Measurements from ENCODE around the gene TNS1. TPM values are rescaled to one million over a fixed set of nuclear protein-coding genes. Genes with fewer than 3 reads are reported as not detected.

Gene TNS1
- total RNA-seq, 6 experiments from 2014 or later, result 113 to 139 (median 126) TPM

DNA sequence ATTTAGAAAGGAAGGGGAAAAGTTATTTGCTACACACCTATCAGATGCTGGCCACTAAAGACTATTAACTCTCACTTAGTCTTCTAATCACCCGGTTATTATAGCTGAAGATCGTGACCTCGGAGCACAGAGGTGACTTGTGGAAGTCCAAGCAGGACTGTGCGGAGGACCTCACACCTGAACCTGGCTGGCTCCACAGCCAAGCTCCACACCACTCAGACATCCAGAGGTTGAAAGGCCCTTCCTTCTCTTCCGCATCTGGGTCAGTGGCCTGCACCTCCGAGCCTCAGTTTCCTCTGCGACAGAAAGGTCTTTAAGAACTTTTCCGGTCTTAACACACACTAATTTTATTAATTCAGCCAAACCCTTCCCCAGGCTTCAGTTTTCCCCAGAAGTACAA lies 57.9 kb downstream of the TNS1 start:
- DNase-seq, result no peak
- H3K4me3 Mint-ChIP-seq, result no peak overlapping the region
- peak overlapping the region; percentile 24 for H3K27ac Mint-ChIP-seq
- H3K4me1 Mint-ChIP-seq (ENCODE audit: low read depth), result peaks cover 71% of the 10 kb centered on the region
- no peaks in the 10 kb centered on the region for H3K9me3 Mint-ChIP-seq
- H3K27me3 Mint-ChIP-seq (ENCODE audit: insufficient read depth), result no peaks in the 10 kb centered on the region; the same call in none of the 2 replicates
- H3K36me3 Mint-ChIP-seq (ENCODE audit: low read depth), result peaks cover 6% of the 10 kb centered on the region
- TF ChIP-seq CTCF (IDR thresholded peaks at IDR 0.05), result no peak

- peak overlapping the region; percentile 91 for H3K4me3 Mint-ChIP-seq
- no peaks in the 10 kb centered on the region for H3K9me3 Mint-ChIP-seq
- H3K36me3 Mint-ChIP-seq (ENCODE audit: low read depth), result peaks cover 6% of the 10 kb centered on the region
- H3K27me3 Mint-ChIP-seq (ENCODE audit: insufficient read depth), result no peaks in the 10 kb centered on the region; the same call in none of the 2 replicates
- H3K4me1 Mint-ChIP-seq (ENCODE audit: low read depth), result peaks cover 65% of the 10 kb centered on the region
- no peak for TF ChIP-seq CTCF (IDR thresholded peaks at IDR 0.05)
- DNase-seq, result no peak
- peak overlapping the region; percentile 19; the same call in 1 of the 2 replicates for H3K27ac Mint-ChIP-seq
Observed at GRCh38 chr2:217944366-217944765, 58.4 kb downstream of the TNS1 start.

GRCh38 chr2:217943446-217944321 lies 59.1 kb downstream of the TNS1 start:
- Mint-ChIP-seq H3K4me3 (peak overlapping the region; percentile 91), H3K9me3 (no peaks in the 10 kb centered on the region), H3K4me1 (ENCODE audit: low read depth) (peaks cover 65% of the 10 kb centered on the region), H3K27ac (peak overlapping the region; percentile 56), H3K36me3 (ENCODE audit: low read depth) (peaks cover 10% of the 10 kb centered on the region), H3K27me3 (ENCODE audit: insufficient read depth) (no peaks in the 10 kb centered on the region; the same call in none of the 2 replicates)
- DNase-seq, result peak; percentile 49
- TF ChIP-seq CTCF (IDR thresholded peaks at IDR 0.05), result peak; percentile 55

GRCh38 chr2:217942731-217943335 lies 60.0 kb downstream of the TNS1 start:
- TF ChIP-seq CTCF (IDR thresholded peaks at IDR 0.05), result no peak
- peaks cover 10% of the 10 kb centered on the region for H3K36me3 Mint-ChIP-seq (ENCODE audit: low read depth)
- peaks cover 70% of the 10 kb centered on the region for H3K4me1 Mint-ChIP-seq (ENCODE audit: low read depth)
- peak overlapping the region; percentile 56; the same call in 1 of the 2 replicates for H3K27ac Mint-ChIP-seq
- H3K9me3 Mint-ChIP-seq, result no peaks in the 10 kb centered on the region
- peak overlapping the region; percentile 91 for H3K4me3 Mint-ChIP-seq
- peaks cover under 1% of the 10 kb centered on the region for H3K27me3 Mint-ChIP-seq (ENCODE audit: insufficient read depth)
- DNase-seq, result no peak

DNA sequence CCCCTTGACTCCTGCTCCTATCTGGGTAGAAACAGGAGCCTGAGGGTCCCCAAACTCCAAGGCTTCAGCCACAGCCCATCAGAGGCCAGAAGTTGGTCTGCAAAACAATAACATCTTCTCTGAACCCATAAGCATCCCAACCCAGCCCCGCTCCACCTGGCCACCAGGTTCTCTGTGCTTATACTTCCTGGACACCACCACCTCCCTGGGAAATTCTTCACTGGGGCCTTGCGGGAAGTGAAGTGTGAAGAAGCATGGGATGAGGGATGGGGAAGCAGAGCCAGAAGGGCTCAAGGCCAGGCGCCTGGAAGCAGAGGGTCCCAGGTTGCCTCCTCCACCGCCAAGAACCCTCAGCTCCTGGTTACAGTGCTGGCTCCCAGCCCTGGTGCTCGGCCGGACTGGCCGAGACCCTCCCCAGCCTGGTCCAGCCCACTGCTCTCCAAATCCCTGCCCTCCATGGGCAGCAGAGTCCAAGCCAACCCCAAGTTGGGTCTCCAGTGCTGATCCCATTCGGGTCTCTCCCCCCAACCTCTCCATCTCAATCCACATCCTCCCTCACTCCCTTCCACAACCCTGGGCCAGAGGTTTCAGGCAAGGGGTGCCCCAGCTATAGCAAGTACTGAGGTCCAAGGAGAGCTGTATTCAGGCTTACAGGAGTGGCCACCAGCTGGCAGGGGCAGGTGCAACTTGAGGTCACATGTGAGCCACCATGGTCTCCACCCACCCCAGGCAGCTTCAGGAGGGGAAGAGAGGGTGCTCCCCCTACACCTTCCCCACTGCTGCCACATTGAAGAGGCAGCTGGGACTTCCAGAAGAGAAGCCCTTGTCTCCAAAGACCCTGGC lies 60.7 kb downstream of the TNS1 start:
- TF ChIP-seq CTCF (IDR thresholded peaks at IDR 0.05), result no peak
- Mint-ChIP-seq H3K27ac (peak overlapping the region; percentile 58), H3K4me1 (ENCODE audit: low read depth) (peaks cover 71% of the 10 kb centered on the region), H3K9me3 (no peaks in the 10 kb centered on the region), H3K4me3 (peak overlapping the region; percentile 91), H3K27me3 (ENCODE audit: insufficient read depth) (peaks cover 2% of the 10 kb centered on the region), H3K36me3 (ENCODE audit: low read depth) (peaks cover 10% of the 10 kb centered on the region)
- DNase-seq, result no peak

All from HFFc6 (cell line).